Upper lobe of left lung (tissue), 4 donors: ENCODE data around the gene ST8SIA6.

Source experiments
- CTCF ChIP-seq, 6 experiments: fragments of 450-650 bp in 4 of 6; fragments of 200-600 bp in 2 of 6; sonication (generic) in 2 of 6; IDR thresholded peaks; one replicate each; pipeline ENCODE4 v1.5.1; 2016 to 2019; ENCODE audit warnings: antibody characterized with exemption in 6 of 6
- EP300 ChIP-seq, 4 donors: sonication (generic); formaldehyde crosslinking; IDR thresholded peaks; one replicate each; pipeline ENCODE4 v1.5.1; 2017; ENCODE audit warnings: antibody characterized with exemption in 4 of 4, control low read depth in 2 of 4
- POLR2A ChIP-seq, 4 donors: fragments of 450-650 bp; IDR thresholded peaks; one replicate each; pipeline ENCODE4 v1.5.1; 2016 to 2017; ENCODE audit warnings: antibody characterized with exemption in 4 of 4, mild to moderate bottlenecking in 2 of 4

GRCh38 chr10:17416442-17417211, 37.8 kb downstream of the ST8SIA6 start:
- TF ChIP-seq CTCF (IDR thresholded peaks at IDR 0.05) = no peak
- no peak for TF ChIP-seq POLR2A (IDR thresholded peaks at IDR 0.05)
- TF ChIP-seq EP300 (IDR thresholded peaks at IDR 0.05) = no peak
